SK-N-SH (cell line): ENCODE measurements around the gene NLRC5. TPM values are rescaled to one million over a fixed set of nuclear protein-coding genes. Genes with fewer than 3 reads are reported as not detected.

Experiments used
- CTCF ChIA-PET: fragments of 300-600, 350-600 bp; formaldehyde crosslinking; extraction: SDS; loops from one replicate; lab custom pipeline; 2021; lab: Yijun Ruan, JAX
- POLR2A ChIA-PET: fragments of 350-600 bp; sonication (Branson Sonifier 250); formaldehyde crosslinking; extraction: SDS; loops from one replicate; lab custom pipeline; 2020; ENCODE audit warnings: antibody characterized with exemption, inconsistent platforms; lab: Yijun Ruan, JAX
- DNase-seq: peaks from one replicate; pipeline ENCODE4 v3.0.0; 2012
- H2AFZ ChIP-seq: fragments of 200-600 bp; sonication (generic); 2 replicates; pipeline ENCODE4 v1.8.1; 2016; ENCODE audit warnings: antibody characterized with exemption, mild to moderate bottlenecking, low read depth
- H3F3A ChIP-seq: fragments of 200-600 bp; sonication (generic); replicated peaks from 2 replicates; pipeline ENCODE3; 2016; ENCODE audit warnings: antibody characterized with exemption, mild to moderate bottlenecking; ENCODE audit not compliant: insufficient read depth
- H3K27ac ChIP-seq, 2 experiments: fragments of 200-500 bp in 1 of 2; fragments of 200-600 bp in 1 of 2; sonication (Bioruptor generic) in 1 of 2; sonication (generic), shearing (Covaris generic) in 1 of 2; 2 replicates each; pipeline versions ENCODE4 v1.5.1 to v1.6.1; 2014 to 2016; ENCODE audit warnings: low read depth in 2 of 2, inconsistent platforms in 1 of 2, low read length in 1 of 2, mild to moderate bottlenecking in 1 of 2, mixed read lengths in 1 of 2
- H3K27me3 ChIP-seq: fragments of 200-600 bp; sonication (generic), shearing (Covaris generic); 2 replicates; pipeline ENCODE4 v1.6.1; 2016; ENCODE audit warnings: mixed run types; ENCODE audit not compliant: insufficient read depth
- H3K36me3 ChIP-seq, 2 experiments: fragments of 200-500 bp in 1 of 2; fragments of 200-600 bp in 1 of 2; sonication (Bioruptor generic) in 1 of 2; sonication (generic) in 1 of 2; replicated peaks in 1 of 2; 2 replicates each; pipeline versions ENCODE3 to v1.5.1; 2014 to 2016; ENCODE audit warnings: low read length in 1 of 2, mild to moderate bottlenecking in 1 of 2; ENCODE audit not compliant: insufficient read depth in 2 of 2, control insufficient read depth in 1 of 2
- H3K4me1 ChIP-seq, 2 experiments: fragments of 200-500 bp in 1 of 2; fragments of 200-600 bp in 1 of 2; sonication (Bioruptor generic) in 1 of 2; sonication (generic), shearing (Covaris generic) in 1 of 2; 2 replicates each; pipeline versions ENCODE4 v1.5.1 to v1.6.1; 2014 to 2016; ENCODE audit warnings: low read depth in 1 of 2, low read length in 1 of 2, mixed run types in 1 of 2; ENCODE audit not compliant: insufficient read depth in 2 of 2, control insufficient read depth in 1 of 2
- H3K4me2 ChIP-seq: fragments of 200-600 bp; sonication (generic), shearing (Covaris generic); 2 replicates; pipeline ENCODE4 v1.6.1; 2017; ENCODE audit warnings: mixed run types
- H3K4me3 ChIP-seq, 2 experiments: fragments of 200-500 bp in 1 of 2; fragments of 200-600 bp in 1 of 2; sonication (Bioruptor generic) in 1 of 2; sonication (generic), shearing (Covaris generic) in 1 of 2; 2 replicates each; pipeline versions ENCODE4 v1.5.1 to v1.8.1; 2014 to 2016; ENCODE audit warnings: low read depth in 2 of 2, inconsistent platforms in 1 of 2, low read length in 1 of 2, mild to moderate bottlenecking in 1 of 2, mixed read lengths in 1 of 2, moderate library complexity in 1 of 2
- H3K79me2 ChIP-seq: fragments of 200-600 bp; sonication (generic); 2 replicates; pipeline ENCODE4 v1.8.1; 2017; ENCODE audit warnings: mild to moderate bottlenecking; ENCODE audit not compliant: insufficient read depth
- H3K9ac ChIP-seq: fragments of 200-600 bp; sonication (generic); 2 replicates; pipeline ENCODE4 v1.6.1; 2017; ENCODE audit warnings: mixed run types
- H3K9me2 ChIP-seq: fragments of 200-600 bp; sonication (generic); 2 replicates; pipeline ENCODE4 v1.6.1; 2017; ENCODE audit warnings: mixed run types
- H3K9me3 ChIP-seq: fragments of 200-600 bp; sonication (generic); 2 replicates; pipeline ENCODE4 v1.6.1; 2017; ENCODE audit warnings: mixed run types, mild to moderate bottlenecking, moderate library complexity
- H4K20me1 ChIP-seq: fragments of 200-600 bp; sonication (generic); 2 replicates; pipeline ENCODE4 v1.6.1; 2017; ENCODE audit warnings: mild to moderate bottlenecking, mixed run types; ENCODE audit not compliant: insufficient read depth
- CHD2 ChIP-seq: fragments of 150-350 bp; IDR thresholded peaks from 2 replicates; pipeline ENCODE4 v1.6.1; 2018; ENCODE audit warnings: low read length; ENCODE audit not compliant: partially characterized antibody
- EZH2phosphoT487 ChIP-seq: fragments of 200-600 bp; sonication (generic); IDR thresholded peaks from 2 replicates; pipeline ENCODE4 v1.6.1; 2017; ENCODE audit warnings: low read depth, mixed run types, mild to moderate bottlenecking, antibody characterized with exemption, moderate library complexity, borderline replicate concordance
- FOSL2 ChIP-seq: IDR thresholded peaks from 2 replicates; pipeline ENCODE4 v1.4.0; 2012; ENCODE audit warnings: low read depth, mild to moderate bottlenecking, moderate library complexity, borderline replicate concordance
- FOXJ3 ChIP-seq: sonication (generic); formaldehyde crosslinking; IDR thresholded peaks from 2 replicates; pipeline ENCODE4 v1.5.1; 2020; ENCODE audit warnings: mild to moderate bottlenecking, missing genetic modification reagents
- FOXM1 ChIP-seq: IDR thresholded peaks from 2 replicates; pipeline ENCODE4 v1.4.0; 2012; ENCODE audit warnings: low read depth, mild to moderate bottlenecking
- GABPA ChIP-seq: IDR thresholded peaks from 2 replicates; pipeline ENCODE4 v1.4.0; 2012; ENCODE audit warnings: low read depth, mild to moderate bottlenecking
- MEF2A ChIP-seq: IDR thresholded peaks from 2 replicates; pipeline ENCODE4 v1.4.0; 2012; ENCODE audit warnings: low read depth, borderline replicate concordance
- MXI1 ChIP-seq: IDR thresholded peaks from 2 replicates; pipeline ENCODE4 v1.6.1; 2012; ENCODE audit warnings: mild to moderate bottlenecking, low read depth, low read length, improper control_type of control experiment
- NRF1 ChIP-seq: IDR thresholded peaks from 2 replicates; pipeline ENCODE4 v1.6.1; 2012; ENCODE audit warnings: low read depth, mild to moderate bottlenecking, low read length
- POLR2AphosphoS5 ChIP-seq: IDR thresholded peaks from 2 replicates; pipeline ENCODE4 v1.6.1; 2012; ENCODE audit warnings: low read depth, low read length
- RAD21 ChIP-seq: IDR thresholded peaks from 2 replicates; pipeline ENCODE4 v1.6.1; 2012; ENCODE audit warnings: mild to moderate bottlenecking, low read length
- RFX5 ChIP-seq: IDR thresholded peaks from 2 replicates; pipeline ENCODE4 v1.6.1; 2012; ENCODE audit warnings: mild to moderate bottlenecking, improper control_type of control experiment, low read length
- RXRA ChIP-seq: IDR thresholded peaks from 2 replicates; pipeline ENCODE4 v1.4.0; 2012; ENCODE audit warnings: low read depth, mild to moderate bottlenecking, borderline replicate concordance
- SIN3A ChIP-seq: IDR thresholded peaks from 2 replicates; pipeline ENCODE4 v1.6.1; 2012; ENCODE audit warnings: low read depth, mild to moderate bottlenecking, low read length, moderate library complexity, borderline replicate concordance
- SMC3 ChIP-seq: IDR thresholded peaks from 2 replicates; pipeline ENCODE4 v1.6.1; 2012; ENCODE audit warnings: low read depth, low read length, improper control_type of control experiment
- TAF1 ChIP-seq: IDR thresholded peaks from 2 replicates; pipeline ENCODE4 v1.6.1; 2012; ENCODE audit warnings: low read depth, mild to moderate bottlenecking, low read length, moderate library complexity, borderline replicate concordance
- TCF12 ChIP-seq: IDR thresholded peaks from 2 replicates; pipeline ENCODE4 v1.4.0; 2012
- YY1 ChIP-seq: IDR thresholded peaks from 2 replicates; pipeline ENCODE4 v1.4.0; 2012; ENCODE audit warnings: low read depth, mild to moderate bottlenecking
- WGBS: methylation state at CpG from one replicate; pipeline ENCODE4 v1.1.6; 2017; ENCODE audit warnings: low lambda C conversion rate; 5-methylcytosine and 5-hydroxymethylcytosine counted together
- polyA plus RNA-seq, 3 experiments: library from polyadenylated mRNA; depleted of rRNA; stranded (reverse); fragments of >200 nt; gene quantifications; 2 replicates each; pipeline ENCODE4 v1.2.3, GENCODE V29; 2012
- TF ChIP-seq, protein P1 (sequence below): IDR thresholded peaks from 2 replicates; pipeline ENCODE4 v1.4.0; 2012; ENCODE audit warnings: low read depth

NLRC5 gene
- polyA plus RNA-seq, 1 of the 3 experiments (the other 2 are of a cell fraction), result 6.5 TPM

DNA sequence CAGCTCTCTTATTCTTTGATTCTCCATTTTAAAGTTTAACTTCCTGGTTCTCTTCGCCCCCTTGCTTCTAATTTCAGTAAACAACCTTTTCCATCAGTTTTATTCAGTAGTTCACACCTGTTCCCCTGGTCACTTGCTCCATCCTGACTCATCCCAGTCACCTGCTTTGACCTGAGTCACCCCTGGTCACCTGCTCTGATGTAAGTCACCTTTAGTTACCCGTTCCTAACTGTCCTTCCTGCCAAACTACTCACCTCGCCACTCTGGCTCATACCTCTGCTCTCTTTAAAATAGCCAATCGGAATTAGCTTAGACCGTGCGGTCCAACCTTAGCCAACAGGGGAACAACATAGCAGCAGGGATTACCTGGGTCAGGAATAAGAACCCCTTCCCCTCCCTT, 4.7 kb upstream of the NLRC5 start:
- Histone ChIP-seq H3F3A (no peaks in the 10 kb centered on the region), H3K4me1 (peaks cover 3 to 11% of the 10 kb centered on the region in 2 experiments; a peak in 2 of 4 replicates), H3K36me3 (no peaks in the 10 kb centered on the region), H3K9me3 (no peaks in the 10 kb centered on the region), H3K4me3 (no peak overlapping the region), H4K20me1 (no peaks in the 10 kb centered on the region), H3K27me3 (no peaks in the 10 kb centered on the region), H3K9me2 (no peaks in the 10 kb centered on the region), H2AFZ (no peak overlapping the region), H3K27ac (no peak overlapping the region), H3K9ac (no peak overlapping the region), H3K79me2 (no peaks in the 10 kb centered on the region), H3K4me2 (no peak overlapping the region)
- ChIA-PET POLR2A (no interaction called here), CTCF (interaction anchor here (1.3 to 3.6 kb wide), 2 partner anchors 19 to 99 kb away, joined by 3 to 17 read pairs; no protein-coding TSS in a partner anchor)
- TF ChIP-seq RFX5 (no peak), SMC3 (no peak), RAD21 (no peak), GABPA (no peak), MXI1 (no peak), MEF2A (no peak), RXRA (no peak), CHD2 (no peak), SIN3A (no peak), EZH2phosphoT487 (no peak), NRF1 (no peak)
- no peak for DNase-seq
- whole genome bisulfite sequencing, result 95% methylated on average over 6 of the region's 6 CpGs

DNA sequence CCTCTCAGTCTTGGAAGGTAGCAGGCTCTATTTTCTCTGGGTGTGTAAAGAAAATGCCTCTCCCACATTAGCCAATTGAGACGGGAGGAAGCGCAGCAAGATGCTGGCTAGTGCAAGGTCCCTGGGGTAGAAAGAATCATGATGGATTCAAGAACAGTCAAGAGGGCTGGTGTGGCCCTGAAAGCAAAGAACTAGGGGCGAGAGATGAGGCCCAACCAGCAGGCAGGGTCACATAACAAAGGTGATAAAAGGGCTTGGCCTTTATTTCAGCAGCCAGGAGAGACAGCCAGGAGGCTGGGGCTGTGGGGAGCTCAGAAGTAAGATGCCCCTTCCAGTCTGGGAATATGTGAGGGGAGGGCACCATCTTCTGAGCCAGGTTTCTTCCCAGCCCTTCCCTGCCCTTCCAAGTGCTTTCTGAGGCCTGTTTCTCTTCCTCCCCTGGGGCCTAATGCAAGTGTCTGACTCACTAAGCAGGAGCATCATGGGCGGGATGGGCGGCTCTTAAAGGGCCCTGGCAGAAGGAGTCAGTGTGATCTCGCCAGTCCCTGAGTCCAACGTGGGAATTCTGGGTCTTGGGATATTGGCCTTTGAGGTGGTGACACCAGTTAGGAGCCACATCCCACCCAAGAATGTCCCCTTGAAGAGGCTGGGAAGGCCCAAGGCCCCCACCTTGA, 3.9 kb upstream of the NLRC5 start:
- Histone ChIP-seq H4K20me1 (no peaks in the 10 kb centered on the region), H3K4me2 (peak overlapping the region; percentile 39; the same call in 1 of the 2 replicates), H3K4me3 (no peak overlapping the region), H3F3A (no peaks in the 10 kb centered on the region), H3K27ac (peak overlapping the region in 1 of 2 experiments; percentile 63; a peak in 2 of 4 replicates), H3K9ac (peak overlapping the region; percentile 68), H3K9me3 (no peaks in the 10 kb centered on the region), H3K36me3 (no peaks in the 10 kb centered on the region), H3K9me2 (no peaks in the 10 kb centered on the region), H3K27me3 (no peaks in the 10 kb centered on the region), H2AFZ (peak overlapping the region; percentile 96), H3K4me1 (peaks cover 8 to 18% of the 10 kb centered on the region in 2 experiments; a peak in 2 of 4 replicates), H3K79me2 (no peaks in the 10 kb centered on the region)
- ChIA-PET CTCF (interaction anchor here (1.3 to 3.6 kb wide), 3 partner anchors 20 to 98 kb away, joined by 3 to 17 read pairs (median 4); no protein-coding TSS in a partner anchor), POLR2A (interaction anchor here (1.0 kb wide), 1 partner anchor 52 kb away, joined by 3 read pairs; no protein-coding TSS in a partner anchor)
- TF ChIP-seq TCF12 (peak; percentile 32; the same call in 1 of the 2 replicates), YY1 (peak; percentile 58; the same call in 1 of the 2 replicates), POLR2AphosphoS5 (peak; percentile 80), TAF1 (peak; percentile 73; the same call in 1 of the 2 replicates), FOXM1 (no peak), FOSL2 (peak; percentile 71), FOXJ3 (CRISPR knock-in tag) (no peak)
- TF ChIP-seq, protein P1, sequence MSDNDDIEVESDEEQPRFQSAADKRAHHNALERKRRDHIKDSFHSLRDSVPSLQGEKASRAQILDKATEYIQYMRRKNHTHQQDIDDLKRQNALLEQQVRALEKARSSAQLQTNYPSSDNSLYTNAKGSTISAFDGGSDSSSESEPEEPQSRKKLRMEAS, result peak; percentile 88
- WGBS, result 77% methylated on average over 4 of the region's 7 CpGs
- DNase-seq, result no peak
